OCI-LY1 (cell line): ENCODE measurements around the gene LAPTM5.

Source experiments
- H2AFZ ChIP-seq: fragments of 200-600 bp; sonication (generic), shearing (Covaris generic); 2 replicates; pipeline ENCODE4 v1.6.0; 2014; ENCODE audit warnings: antibody characterized with exemption, mild to moderate bottlenecking, low read length
- H3F3A ChIP-seq: fragments of 200-600 bp; sonication (generic), shearing (Covaris generic); 2 replicates; pipeline ENCODE4 v1.6.0; 2014; ENCODE audit warnings: mild to moderate bottlenecking, antibody characterized with exemption, low read length, moderate library complexity; ENCODE audit not compliant: insufficient read depth
- H3K27ac ChIP-seq: fragments of 200-600 bp; sonication (generic); 2 replicates; pipeline ENCODE4 v1.5.1; 2014; ENCODE audit warnings: low read length, mixed run types, mild to moderate bottlenecking, low read depth; ENCODE audit not compliant: poor library complexity, severe bottlenecking
- H3K27me3 ChIP-seq: fragments of 200-600 bp; sonication (generic); 2 replicates; pipeline ENCODE4 v1.6.0; 2014; ENCODE audit warnings: antibody characterized with exemption, mild to moderate bottlenecking, low read length, moderate library complexity; ENCODE audit not compliant: insufficient read depth
- H3K36me3 ChIP-seq: fragments of 200-600 bp; sonication (generic); 2 replicates; pipeline ENCODE4 v1.6.1; 2014; ENCODE audit warnings: mild to moderate bottlenecking, antibody characterized with exemption, low read length, moderate library complexity, mixed read lengths; ENCODE audit not compliant: insufficient read depth
- H3K4me1 ChIP-seq: fragments of 200-600 bp; sonication (generic); 2 replicates; pipeline ENCODE4 v1.5.1; 2014; ENCODE audit warnings: mild to moderate bottlenecking, low read length, moderate library complexity; ENCODE audit not compliant: insufficient read depth, severe bottlenecking
- H3K4me2 ChIP-seq: fragments of 200-600 bp; sonication (generic), shearing (Covaris generic); 2 replicates; pipeline ENCODE4 v1.6.1; 2014; ENCODE audit warnings: low read length
- H3K4me3 ChIP-seq: fragments of 200-600 bp; sonication (generic); 2 replicates; pipeline ENCODE4 v1.5.1; 2014; ENCODE audit warnings: low read length, low read depth, mild to moderate bottlenecking, mixed read lengths; ENCODE audit not compliant: poor library complexity, severe bottlenecking
- H3K79me2 ChIP-seq: fragments of 200-600 bp; shearing (Covaris generic); 2 replicates; pipeline ENCODE4 v1.6.1; 2016; ENCODE audit warnings: mixed run types, low read length, mixed read lengths; ENCODE audit not compliant: insufficient read depth
- H3K9ac ChIP-seq: fragments of 200-600 bp; sonication (generic), shearing (Covaris generic); 2 replicates; pipeline ENCODE4 v1.6.1; 2014; ENCODE audit warnings: mild to moderate bottlenecking, low read length, mixed read lengths
- H3K9me2 ChIP-seq: fragments of 200-600 bp; sonication (generic), shearing (Covaris generic); 2 replicates; pipeline ENCODE4 v1.6.1; 2014; ENCODE audit warnings: low read depth, mild to moderate bottlenecking, low read length, mixed read lengths
- H3K9me3 ChIP-seq: fragments of 200-600 bp; shearing (Covaris generic); 2 replicates; pipeline ENCODE4 v1.6.1; 2014; ENCODE audit warnings: low read length, mixed read lengths
- H4K20me1 ChIP-seq: fragments of 200-600 bp; sonication (generic), shearing (Covaris generic); 2 replicates; pipeline ENCODE4 v1.6.0; 2016; ENCODE audit warnings: mild to moderate bottlenecking, low read length; ENCODE audit not compliant: insufficient read depth
- EZH2 ChIP-seq: fragments of 200-600 bp; sonication (generic), shearing (Covaris generic); IDR thresholded peaks from 2 replicates; pipeline ENCODE4 v1.8.0; 2017; ENCODE audit warnings: borderline replicate concordance, mixed run types, mild to moderate bottlenecking, antibody characterized with exemption, low read length, moderate library complexity, mixed read lengths
- TF ChIP-seq, protein P1 (sequence below): fragments of 200-600 bp; sonication (generic), shearing (Covaris generic); IDR thresholded peaks from 2 replicates; pipeline ENCODE4 v1.5.1; 2017; ENCODE audit warnings: mild to moderate bottlenecking, antibody characterized with exemption, low read length, moderate library complexity, mixed read lengths

LAPTM5 gene

DNA sequence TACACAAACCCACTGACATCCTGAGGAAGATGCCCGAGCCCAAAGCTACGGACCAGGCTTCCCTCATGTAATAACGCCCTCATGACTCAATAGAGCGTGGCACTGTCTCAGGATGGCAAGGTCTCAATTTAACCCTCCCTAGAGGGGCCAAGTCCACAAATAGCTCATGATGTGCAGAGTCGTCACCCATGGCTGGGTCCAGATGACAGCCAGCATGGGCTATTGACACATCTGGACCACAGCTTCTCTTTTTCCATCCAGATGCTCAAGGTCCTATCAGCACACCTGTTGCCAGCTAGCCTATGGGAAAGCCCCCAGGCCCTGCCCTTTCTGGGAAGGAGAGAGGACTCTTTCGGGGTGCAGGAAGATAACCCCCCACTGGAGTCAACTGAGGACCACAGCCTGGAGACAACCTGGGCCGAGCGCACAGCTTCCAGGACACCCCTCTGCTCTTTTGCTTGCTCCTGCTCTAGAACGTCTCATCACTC, 2.8 kb downstream of the LAPTM5 start:
- Histone ChIP-seq H2AFZ (no peak overlapping the region), H3K79me2 (no peaks in the 10 kb centered on the region), H3K36me3 (no peaks in the 10 kb centered on the region), H3K9me3 (no peaks in the 10 kb centered on the region), H3K4me3 (peak overlapping the region; percentile 66), H3K4me1 (peaks cover 100% of the 10 kb centered on the region), H3K4me2 (peak overlapping the region; percentile 69), H3F3A (peaks cover 4% of the 10 kb centered on the region; the same call in 1 of the 2 replicates), H4K20me1 (no peaks in the 10 kb centered on the region), H3K27me3 (no peaks in the 10 kb centered on the region), H3K9me2 (no peaks in the 10 kb centered on the region), H3K27ac (peak overlapping the region; percentile 93), H3K9ac (peak overlapping the region; percentile 74)
- TF ChIP-seq, protein P1, sequence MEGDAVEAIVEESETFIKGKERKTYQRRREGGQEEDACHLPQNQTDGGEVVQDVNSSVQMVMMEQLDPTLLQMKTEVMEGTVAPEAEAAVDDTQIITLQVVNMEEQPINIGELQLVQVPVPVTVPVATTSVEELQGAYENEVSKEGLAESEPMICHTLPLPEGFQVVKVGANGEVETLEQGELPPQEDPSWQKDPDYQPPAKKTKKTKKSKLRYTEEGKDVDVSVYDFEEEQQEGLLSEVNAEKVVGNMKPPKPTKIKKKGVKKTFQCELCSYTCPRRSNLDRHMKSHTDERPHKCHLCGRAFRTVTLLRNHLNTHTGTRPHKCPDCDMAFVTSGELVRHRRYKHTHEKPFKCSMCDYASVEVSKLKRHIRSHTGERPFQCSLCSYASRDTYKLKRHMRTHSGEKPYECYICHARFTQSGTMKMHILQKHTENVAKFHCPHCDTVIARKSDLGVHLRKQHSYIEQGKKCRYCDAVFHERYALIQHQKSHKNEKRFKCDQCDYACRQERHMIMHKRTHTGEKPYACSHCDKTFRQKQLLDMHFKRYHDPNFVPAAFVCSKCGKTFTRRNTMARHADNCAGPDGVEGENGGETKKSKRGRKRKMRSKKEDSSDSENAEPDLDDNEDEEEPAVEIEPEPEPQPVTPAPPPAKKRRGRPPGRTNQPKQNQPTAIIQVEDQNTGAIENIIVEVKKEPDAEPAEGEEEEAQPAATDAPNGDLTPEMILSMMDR, result no peak
- no peak for TF ChIP-seq EZH2

DNA sequence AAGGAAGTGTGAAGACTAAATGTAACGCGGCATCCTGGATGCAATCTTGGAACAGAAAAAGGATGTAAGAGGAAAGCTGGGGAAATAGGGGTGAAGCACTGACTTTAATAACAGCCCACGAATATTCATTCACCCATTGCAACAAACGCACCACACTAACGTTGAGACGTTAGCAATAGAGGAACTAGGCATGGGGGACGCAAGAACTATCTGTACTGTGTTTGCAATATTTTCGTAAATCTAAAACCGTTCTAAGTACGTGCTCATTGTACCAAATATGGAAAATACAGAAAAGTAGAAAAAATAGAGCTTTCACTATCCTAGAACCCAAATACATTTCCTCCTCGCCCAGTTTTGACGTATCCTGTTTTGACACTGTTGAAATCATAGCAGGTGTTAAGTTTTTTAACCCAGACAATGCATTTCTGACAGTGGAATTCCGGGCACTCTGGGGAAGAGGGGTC, 3.9 kb downstream of the LAPTM5 start:
- H3K27ac ChIP-seq, result peak overlapping the region; percentile 93
- H3F3A ChIP-seq, result 0 out of 2 replicates have a peak, but pooled peaks cover 4% of the 10 kb centered on the region
- peak overlapping the region; percentile 38 for H3K4me3 ChIP-seq
- H2AFZ ChIP-seq, result no peak overlapping the region
- no peaks in the 10 kb centered on the region for H4K20me1 ChIP-seq
- TF ChIP-seq, protein P1, result no peak
- TF ChIP-seq EZH2, result no peak
- no peaks in the 10 kb centered on the region for H3K27me3 ChIP-seq
- H3K9me2 ChIP-seq, result no peaks in the 10 kb centered on the region
- peaks cover 100% of the 10 kb centered on the region for H3K4me1 ChIP-seq
- peak overlapping the region; percentile 69 for H3K4me2 ChIP-seq
- no peaks in the 10 kb centered on the region; the same call in 1 of the 2 replicates for H3K36me3 ChIP-seq
- no peaks in the 10 kb centered on the region for H3K9me3 ChIP-seq
- H3K9ac ChIP-seq, result peak overlapping the region; percentile 53
- H3K79me2 ChIP-seq, result no peaks in the 10 kb centered on the region

DNA sequence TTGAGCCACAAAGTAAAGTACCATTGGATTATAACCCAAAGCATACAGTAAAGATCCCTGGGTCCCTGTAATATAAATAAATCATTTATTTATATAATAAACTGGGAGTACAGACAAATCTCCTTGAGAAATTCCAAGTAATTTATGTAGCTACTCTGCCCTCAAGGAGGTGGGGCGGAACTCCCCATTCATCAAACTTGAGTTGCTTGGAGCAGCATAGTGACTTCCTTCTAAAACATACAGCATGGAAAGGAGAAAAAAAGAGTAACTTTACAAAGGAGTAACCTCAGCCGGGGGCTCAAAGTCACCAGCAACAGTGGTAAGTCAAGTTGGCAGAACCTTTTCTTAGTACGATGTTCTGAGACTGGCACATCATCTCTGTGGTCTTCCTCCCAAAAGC, 4.5 kb downstream of the LAPTM5 start:
- Histone ChIP-seq H2AFZ (no peak overlapping the region), H3K4me2 (peak overlapping the region; percentile 69), H3K4me1 (peaks cover 100% of the 10 kb centered on the region), H3F3A (0 out of 2 replicates have a peak, but pooled peaks cover 4% of the 10 kb centered on the region), H3K4me3 (peak overlapping the region; percentile 38), H3K36me3 (no peaks in the 10 kb centered on the region; the same call in 1 of the 2 replicates), H3K79me2 (no peaks in the 10 kb centered on the region), H4K20me1 (no peaks in the 10 kb centered on the region), H3K9me3 (no peaks in the 10 kb centered on the region), H3K9ac (peak overlapping the region; percentile 53), H3K9me2 (no peaks in the 10 kb centered on the region), H3K27me3 (no peaks in the 10 kb centered on the region), H3K27ac (peak overlapping the region; percentile 93)
- TF ChIP-seq, protein P1, result no peak
- TF ChIP-seq EZH2, result no peak
